Activated T-cell treated with anti-CD3 and anti-CD28 coated beads, Interleukin-2, amount 50 U/mL, for 72 hours (primary cell): ENCODE results near the gene PTPN22. TPM values are rescaled to one million over a fixed set of nuclear protein-coding genes. Genes with fewer than 3 reads are reported as not detected.

Source experiments
- ATAC-seq, 2 donors: fragments of 150-1000 bp; cut with Tn5 transposase; replicated peaks in 1 of 2; 2 replicates each; pipeline ENCODE4 v1.10.0; 2021; ENCODE audit warnings: moderate library complexity in 2 of 2, mild to moderate bottlenecking in 1 of 2
- DNase-seq, 2 donors: peaks; one replicate each; pipeline ENCODE4 v3.0.0; 2021 to 2022; ENCODE audit warnings: mixed read lengths in 1 of 2
- H3K27ac Mint-ChIP-seq: one replicate; pipeline ENCODE4 v1.8.0; 2022; ENCODE audit warnings: mild to moderate bottlenecking, moderate library complexity, mixed read lengths
- H3K27me3 Mint-ChIP-seq: one replicate; pipeline ENCODE4 v1.8.0; 2022; ENCODE audit warnings: low read depth, mixed read lengths
- H3K36me3 Mint-ChIP-seq, 2 donors: one replicate each; pipeline ENCODE4 v1.8.0; 2022; ENCODE audit warnings: mixed read lengths in 2 of 2, mild to moderate bottlenecking in 1 of 2; ENCODE audit not compliant: insufficient read depth in 2 of 2
- H3K4me1 Mint-ChIP-seq: one replicate; pipeline ENCODE4 v1.8.0; 2022; ENCODE audit warnings: low read depth, mixed read lengths
- H3K4me3 Mint-ChIP-seq, 2 donors: one replicate each; pipeline ENCODE4 v1.8.0; 2022; ENCODE audit warnings: mild to moderate bottlenecking in 2 of 2, mixed read lengths in 2 of 2, moderate library complexity in 2 of 2
- H3K9me3 Mint-ChIP-seq, 2 donors: one replicate each; pipeline ENCODE4 v1.8.0; 2022; ENCODE audit warnings: mixed read lengths in 2 of 2
- total RNA-seq, 2 donors: library from RNA; stranded (reverse); gene quantifications; one replicate each; pipeline ENCODE4 v1.2.3, GENCODE V29; 2022

Gene PTPN22
- total RNA-seq, 2 donors from 2014 or later = 59.8 to 82.5 TPM

- Mint-ChIP-seq H3K27me3 (no peaks in the 10 kb centered on the region), H3K9me3 (no peaks in the 10 kb centered on the region), H3K4me1 (peaks cover 34% of the 10 kb centered on the region), H3K4me3 (peak overlapping the region; percentile 94 to 98), H3K27ac (peak overlapping the region; percentile 83), H3K36me3 (peaks cover 7 to 17% of the 10 kb centered on the region in 2 donors)
- no peak for ATAC-seq
- no peak for DNase-seq
Observed at GRCh38 chr1:113813218-113813617, 58.3 kb downstream of the PTPN22 start.

GRCh38 chr1:113812661-113813135 is 58.8 kb downstream of the PTPN22 start:
- peak overlapping the region; percentile 83 for H3K27ac Mint-ChIP-seq
- no peaks in the 10 kb centered on the region for H3K9me3 Mint-ChIP-seq
- no peak for ATAC-seq
- H3K27me3 Mint-ChIP-seq = no peaks in the 10 kb centered on the region
- peaks cover 8 to 17% of the 10 kb centered on the region in 2 donors for H3K36me3 Mint-ChIP-seq
- peak in 1 of 2 donors; percentile 27 for DNase-seq
- H3K4me3 Mint-ChIP-seq = peak overlapping the region; percentile 94 to 98
- peaks cover 35% of the 10 kb centered on the region for H3K4me1 Mint-ChIP-seq

GRCh38 chr1:113811888-113812660 is 59.4 kb downstream of the PTPN22 start, which contains the start of gene RSBN1:
TSS of gene RSBN1 (minus strand) at chr1:113812476. CDS start at chr1:113812412, 64 bp downstream.
- Mint-ChIP-seq H3K4me3 (peak within 1 kb of the TSS; percentile 94 to 98), H3K27ac (peak within 1 kb of the TSS; percentile 92), H3K4me1 (peaks cover 38% of the 10 kb centered on the region), H3K36me3 (peaks cover 9 to 17% of the 10 kb centered on the region in 2 donors), H3K27me3 (no peaks in the 10 kb centered on the region), H3K9me3 (no peaks in the 10 kb centered on the region)
- ATAC-seq = peak; percentile 93 to 95
- DNase-seq = peak; percentile 97 to 99

- ATAC-seq = no peak
- H3K9me3 Mint-ChIP-seq = no peaks in the 10 kb centered on the region
Observed at GRCh38 chr1:113811156-113811887, 60.2 kb downstream of the PTPN22 start.

GRCh38 chr1:113809670-113810602 is 61.6 kb downstream of the PTPN22 start:
- H3K36me3 Mint-ChIP-seq = peaks cover 7 to 9% of the 10 kb centered on the region in 2 donors
- peak overlapping the region; percentile 94 to 98 for H3K4me3 Mint-ChIP-seq
- H3K27ac Mint-ChIP-seq = peak overlapping the region; percentile 85
- H3K27me3 Mint-ChIP-seq = no peaks in the 10 kb centered on the region
- DNase-seq (no peak), ATAC-seq (no peak)
- no peaks in the 10 kb centered on the region for H3K9me3 Mint-ChIP-seq
- H3K4me1 Mint-ChIP-seq = peaks cover 60% of the 10 kb centered on the region

More at GRCh38 chr1:113811156-113811887, 60.2 kb downstream of the PTPN22 start:
- Mint-ChIP-seq H3K36me3 (peaks cover 9 to 12% of the 10 kb centered on the region in 2 donors), H3K4me1 (peaks cover 46% of the 10 kb centered on the region), H3K4me3 (peak overlapping the region; percentile 94 to 98), H3K27me3 (no peaks in the 10 kb centered on the region), H3K27ac (peak overlapping the region; percentile 92)
- peak; percentile 32 to 37 for DNase-seq

DNA sequence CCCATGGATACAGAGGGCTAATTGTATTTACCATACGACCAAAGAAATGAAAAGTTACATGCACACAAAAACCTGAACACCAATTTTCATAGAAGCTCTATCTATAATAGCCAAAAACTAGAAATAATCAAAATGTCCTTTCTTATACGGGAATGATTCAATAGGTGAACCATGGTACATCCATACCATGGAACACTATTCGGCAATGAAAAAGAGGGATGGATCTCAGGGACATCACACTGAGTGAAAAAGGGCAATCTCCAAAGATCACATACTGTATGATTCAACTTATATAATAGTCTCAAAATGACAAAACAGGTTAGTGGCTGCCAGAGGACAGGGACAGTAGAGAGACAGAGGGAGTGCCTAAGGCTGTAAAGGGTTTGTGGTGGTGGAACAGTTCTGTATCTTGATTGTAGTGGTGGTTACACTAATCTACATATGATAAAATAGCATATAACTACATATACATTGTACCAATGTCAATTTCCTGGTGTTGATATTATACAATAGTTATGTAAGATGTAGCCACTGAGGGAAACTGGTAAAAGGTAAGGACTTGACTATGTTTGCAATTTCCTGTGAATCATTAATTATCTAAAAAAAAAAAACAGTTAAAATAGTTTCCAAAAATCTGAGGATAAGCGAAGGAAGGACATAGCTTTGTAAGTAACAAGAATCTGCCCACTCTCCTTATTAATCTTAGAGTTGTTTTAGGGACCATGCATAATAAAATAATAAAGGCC is 62.9 kb downstream of the PTPN22 start:
- H3K9me3 Mint-ChIP-seq = no peaks in the 10 kb centered on the region
- H3K27ac Mint-ChIP-seq = peak overlapping the region; percentile 26
- H3K36me3 Mint-ChIP-seq = peaks cover 8 to 9% of the 10 kb centered on the region in 2 donors
- DNase-seq (peak in 1 of 2 donors; percentile 25), ATAC-seq (peak; percentile 4 to 7)
- no peaks in the 10 kb centered on the region for H3K27me3 Mint-ChIP-seq
- peaks cover 73% of the 10 kb centered on the region for H3K4me1 Mint-ChIP-seq
- peak overlapping the region; percentile 94 to 98 for H3K4me3 Mint-ChIP-seq

GRCh38 chr1:113805639-113806038 is 65.9 kb downstream of the PTPN22 start:
- Mint-ChIP-seq H3K36me3 (peaks cover 4 to 7% of the 10 kb centered on the region in 2 donors), H3K27me3 (no peaks in the 10 kb centered on the region), H3K4me3 (peak overlapping the region; percentile 32 to 62), H3K4me1 (peaks cover 92% of the 10 kb centered on the region), H3K27ac (no peak overlapping the region), H3K9me3 (no peaks in the 10 kb centered on the region)
- DNase-seq (no peak), ATAC-seq (no peak)

- ATAC-seq (no peak), DNase-seq (no peak)
- H3K27me3 Mint-ChIP-seq = no peaks in the 10 kb centered on the region
- H3K36me3 Mint-ChIP-seq = peaks cover 4 to 7% of the 10 kb centered on the region in 2 donors
- no peak overlapping the region for H3K27ac Mint-ChIP-seq
- H3K9me3 Mint-ChIP-seq = no peaks in the 10 kb centered on the region
- peak overlapping the region; percentile 44 to 62 for H3K4me3 Mint-ChIP-seq
- H3K4me1 Mint-ChIP-seq = peaks cover 93% of the 10 kb centered on the region
Observed at GRCh38 chr1:113805256-113805531, 66.3 kb downstream of the PTPN22 start.

DNA sequence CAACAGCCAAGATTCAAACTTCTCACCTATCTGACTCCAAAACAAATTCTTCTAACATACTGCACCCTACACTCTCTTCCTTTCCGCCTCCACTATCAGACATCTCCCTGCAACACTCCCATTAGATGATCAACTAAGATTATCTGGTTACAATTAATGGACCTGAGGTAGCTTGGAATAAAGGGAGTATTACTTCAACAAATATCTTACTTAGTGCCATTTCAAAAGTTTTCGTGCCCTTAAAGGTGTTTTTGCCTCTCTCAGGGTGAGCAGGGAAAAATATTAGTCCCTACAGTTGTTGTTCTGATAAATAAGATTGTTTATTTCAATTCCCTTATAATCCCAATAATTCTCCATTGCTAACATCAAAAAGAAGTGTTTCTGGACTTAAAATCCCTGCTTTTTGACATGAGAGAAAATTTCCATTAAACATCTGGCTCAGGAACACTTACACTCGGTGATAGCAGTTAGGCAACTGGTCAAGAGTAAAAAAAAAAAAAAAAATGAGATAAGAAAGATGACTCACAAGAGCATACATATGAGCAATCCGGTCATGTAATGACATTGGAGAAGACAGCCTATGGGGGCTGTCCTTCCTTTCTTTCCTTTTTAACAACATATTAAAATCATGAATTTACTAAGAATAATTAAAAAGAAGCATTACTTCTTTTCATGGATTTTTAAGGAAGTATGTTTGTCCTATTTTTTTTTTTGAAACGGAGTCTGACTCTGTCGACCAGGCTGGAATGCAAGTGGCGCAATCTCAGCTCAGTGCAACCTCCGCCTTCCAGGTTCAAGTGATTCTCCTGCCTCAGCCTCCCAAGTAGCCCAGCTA is 66.9 kb downstream of the PTPN22 start:
- peak overlapping the region; percentile 91 for H3K27ac Mint-ChIP-seq
- peak overlapping the region; percentile 44 to 85 for H3K4me3 Mint-ChIP-seq
- H3K4me1 Mint-ChIP-seq = peaks cover 91% of the 10 kb centered on the region
- ATAC-seq = peak; percentile 58 to 72
- peaks cover 4 to 5% of the 10 kb centered on the region in 2 donors for H3K36me3 Mint-ChIP-seq
- H3K9me3 Mint-ChIP-seq = no peaks in the 10 kb centered on the region
- no peaks in the 10 kb centered on the region for H3K27me3 Mint-ChIP-seq
- no peak for DNase-seq

GRCh38 chr1:113802367-113803007 is 69.0 kb downstream of the PTPN22 start:
- DNase-seq (no peak), ATAC-seq (peak; percentile 89)
- peak overlapping the region; percentile 67 for H3K27ac Mint-ChIP-seq
- no peaks in the 10 kb centered on the region for H3K9me3 Mint-ChIP-seq
- H3K4me1 Mint-ChIP-seq = peaks cover 90% of the 10 kb centered on the region
- H3K27me3 Mint-ChIP-seq = no peaks in the 10 kb centered on the region
- H3K4me3 Mint-ChIP-seq = peak overlapping the region; percentile 66 to 72
- H3K36me3 Mint-ChIP-seq = peaks cover 0 to 4% of the 10 kb centered on the region in 2 donors

DNA sequence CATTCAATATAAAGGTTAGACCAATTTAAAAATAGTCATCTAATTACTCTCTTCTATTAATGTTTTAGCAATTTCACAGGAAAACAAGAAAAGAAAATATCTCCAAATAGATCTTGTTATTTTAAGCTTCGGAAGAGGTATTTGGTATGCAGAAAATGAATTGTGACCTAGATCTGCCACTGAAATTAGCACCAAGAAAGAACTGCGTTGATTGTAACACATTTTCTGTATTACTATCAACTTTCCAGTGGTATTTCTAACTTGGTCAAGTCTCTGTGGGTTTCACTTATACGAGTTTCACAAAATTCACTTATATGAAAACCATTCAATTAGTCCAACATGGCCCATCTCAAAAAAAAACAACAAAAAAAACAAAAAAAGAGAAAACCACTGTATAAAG is 71.0 kb downstream of the PTPN22 start:
- DNase-seq = no peak
- H3K27me3 Mint-ChIP-seq = no peaks in the 10 kb centered on the region
- no peak for ATAC-seq
- no peaks in the 10 kb centered on the region for H3K9me3 Mint-ChIP-seq
- peaks cover 0 to 11% of the 10 kb centered on the region in 2 donors for H3K36me3 Mint-ChIP-seq
- peaks cover 75% of the 10 kb centered on the region for H3K4me1 Mint-ChIP-seq
- peak overlapping the region; percentile 15 to 37 for H3K4me3 Mint-ChIP-seq
- H3K27ac Mint-ChIP-seq = no peak overlapping the region
